Testis (tissue), 3 donors: ENCODE data around the gene MPRIP. TPM values are rescaled to one million over a fixed set of nuclear protein-coding genes. Genes with fewer than 3 reads are reported as not detected.
"Not testable (repeated sequence)": the region's sequence is repeated elsewhere in the genome, so short reads cannot be mapped to it uniquely, and the experiment has no call there.

Experiments
- DNase-seq: peaks from one replicate; pipeline ENCODE4 v3.0.0-alpha.2; 2019
- H3K27ac ChIP-seq, 2 donors: fragments of 200-600 bp; sonication (generic); one replicate each; pipeline ENCODE4 v1.5.1; 2019
- H3K27me3 ChIP-seq: fragments of 200-600 bp; sonication (generic); one replicate; pipeline ENCODE4 v1.5.1; 2019
- H3K36me3 ChIP-seq: fragments of 200-600 bp; sonication (generic); one replicate; pipeline ENCODE4 v1.5.1; 2017; ENCODE audit warnings: low read depth; ENCODE audit errors: missing control alignments
- H3K4me1 ChIP-seq: fragments of 200-600 bp; sonication (generic); one replicate; pipeline ENCODE4 v1.5.1; 2019
- H3K4me3 ChIP-seq, 2 donors: fragments of 200-600 bp; sonication (generic); one replicate each; pipeline ENCODE4 v1.5.1; 2017 to 2019
- H3K9me3 ChIP-seq: fragments of 200-600 bp; sonication (generic); one replicate; pipeline ENCODE4 v1.5.1; 2017
- CTCF ChIP-seq, 3 experiments: fragments of 450-650 bp in 2 of 3; fragments of 200-600 bp in 1 of 3; sonication (generic) in 1 of 3; IDR thresholded peaks; one replicate each; pipeline ENCODE4 v1.5.1; 2016 to 2019; ENCODE audit warnings: antibody characterized with exemption in 3 of 3, mild to moderate bottlenecking in 2 of 3, moderate library complexity in 1 of 3
- POLR2A ChIP-seq: fragments of 450-650 bp; IDR thresholded peaks from one replicate; pipeline ENCODE4 v1.6.1; 2017; ENCODE audit warnings: antibody characterized with exemption, mild to moderate bottlenecking, moderate library complexity
- WGBS, 2 donors: methylation state at CpG; one replicate each; pipeline ENCODE4 v1.1.5; 2018; 5-methylcytosine and 5-hydroxymethylcytosine counted together
- intact Hi-C: fragments of 100-400 bp; cut with DNase I; formaldehyde crosslinking; loops from one replicate; pipeline ENCODE4 v1.15.1; 2023; ENCODE audit warnings: low total_unique reads
- polyA plus RNA-seq: library from polyadenylated mRNA; stranded (reverse); fragments of 350-450 nt; fragmentation: Illumina TruSeq; extraction: RNeasy Lipid Tissue Mini Kit (QIAGEN cat#74804); gene quantifications from one replicate; pipeline ENCODE4 v1.2.3, GENCODE V29; 2014; ENCODE audit warnings: low read depth, low replicate concordance; ENCODE audit not compliant: insufficient read depth
- total RNA-seq, 2 donors: library from RNA; depleted of rRNA; stranded (reverse); fragments of >200 nt; gene quantifications; one replicate each; pipeline ENCODE4 v1.2.3, GENCODE V29; 2016

The MPRIP gene
- total and polyA plus RNA-seq, 3 donors from 2014 or later = 191 to 337 (median 304) TPM

- H3K4me3 ChIP-seq = no peak overlapping the region
- intact Hi-C loops = no loop called here
- H3K27ac ChIP-seq = peak overlapping the region; percentile 14 to 67
- H3K4me1 ChIP-seq = peaks cover 33% of the 10 kb centered on the region
- H3K9me3 ChIP-seq = no peaks in the 10 kb centered on the region
- no peaks in the 10 kb centered on the region for H3K27me3 ChIP-seq
- DNase-seq = peak; percentile 73
- H3K36me3 ChIP-seq = no peaks in the 10 kb centered on the region
- TF ChIP-seq POLR2A = no peak
- TF ChIP-seq CTCF (IDR thresholded peaks at IDR 0.05) = no peak
- 27 to 54% methylated on average over 7 to 11 of the region's 11 CpGs for WGBS, 2 donors
Measured at GRCh38 chr17:17191346-17191792, 149.1 kb downstream of the MPRIP start.

- Histone ChIP-seq H3K27me3 (no peaks in the 10 kb centered on the region), H3K27ac (peak overlapping the region; percentile 14 to 67), H3K4me3 (no peak overlapping the region), H3K36me3 (no peaks in the 10 kb centered on the region), H3K4me1 (peaks cover 27% of the 10 kb centered on the region), H3K9me3 (no peaks in the 10 kb centered on the region)
- TF ChIP-seq POLR2A (no peak), CTCF (IDR thresholded peaks at IDR 0.05) (no peak)
- intact Hi-C loops = no loop called here
- no peak for DNase-seq
- WGBS, 2 donors = 45 to 49% methylated on average over 10 of the region's 10 CpGs
Measured at GRCh38 chr17:17191961-17192381, 149.7 kb downstream of the MPRIP start.

GRCh38 chr17:17195466-17195865 is 153.2 kb downstream of the MPRIP start:
- H3K36me3 ChIP-seq, H3K27ac ChIP-seq, H3K4me3 ChIP-seq, H3K9me3 ChIP-seq, DNase-seq, H3K27me3 ChIP-seq, intact Hi-C loops: not testable (repeated sequence)
- WGBS, 2 donors = 91 to 95% methylated on average over 5 of the region's 5 CpGs
- H3K4me1 ChIP-seq = peaks cover 29% of the 10 kb centered on the region

GRCh38 chr17:17196776-17197175 is 154.5 kb downstream of the MPRIP start:
- TF ChIP-seq CTCF (IDR thresholded peaks at IDR 0.05) (no peak), POLR2A (no peak)
- no peaks in the 10 kb centered on the region for H3K9me3 ChIP-seq
- H3K4me3 ChIP-seq = no peak overlapping the region
- no peak overlapping the region for H3K27ac ChIP-seq
- peaks cover 26% of the 10 kb centered on the region for H3K4me1 ChIP-seq
- H3K36me3 ChIP-seq = no peaks in the 10 kb centered on the region
- intact Hi-C loops = no loop called here
- no peaks in the 10 kb centered on the region for H3K27me3 ChIP-seq
- DNase-seq = no peak

GRCh38 chr17:17198281-17198680 is 156.0 kb downstream of the MPRIP start:
- no peak for DNase-seq
- intact Hi-C loops = no loop called here
- no peaks in the 10 kb centered on the region for H3K27me3 ChIP-seq
- 100% methylated on average over 1 of the region's 1 CpG for WGBS, 2 donors
- TF ChIP-seq POLR2A (no peak), CTCF (IDR thresholded peaks at IDR 0.05) (no peak)
- no peaks in the 10 kb centered on the region for H3K9me3 ChIP-seq
- H3K4me3 ChIP-seq = no peak overlapping the region
- no peaks in the 10 kb centered on the region for H3K36me3 ChIP-seq
- peaks cover 31% of the 10 kb centered on the region for H3K4me1 ChIP-seq
- no peak overlapping the region for H3K27ac ChIP-seq
